Neural progenitor cell (in vitro differentiated cells): ENCODE data around the gene CISTR. TPM values are rescaled to one million over a fixed set of nuclear protein-coding genes. Genes with fewer than 3 reads are reported as not detected.

Experiments used
- DNase-seq: peaks from one replicate; pipeline ENCODE4 v3.0.0-alpha.2; 2016; ENCODE audit warnings: low spot score
- H2AFZ ChIP-seq: fragments of 200-600 bp; sonication (generic); replicated peaks from 2 replicates; pipeline ENCODE4 v1.6.1; 2016; ENCODE audit warnings: antibody characterized with exemption
- H3F3A ChIP-seq: fragments of 200-600 bp; sonication (generic); 2 replicates; pipeline ENCODE4 v1.6.1; 2016; ENCODE audit warnings: antibody characterized with exemption, low read depth
- H3K27ac ChIP-seq: fragments of 200-600 bp; sonication (generic); 2 replicates; pipeline ENCODE4 v1.5.1; 2016; ENCODE audit warnings: mild to moderate bottlenecking
- H3K27me3 ChIP-seq: fragments of 200-600 bp; sonication (generic); 2 replicates; pipeline ENCODE4 v1.6.1; 2016; ENCODE audit warnings: mild to moderate bottlenecking, moderate library complexity
- H3K36me3 ChIP-seq: fragments of 200-600 bp; sonication (generic); 2 replicates; pipeline ENCODE4 v1.5.1; 2016
- H3K4me1 ChIP-seq: fragments of 200-600 bp; sonication (generic); 2 replicates; pipeline ENCODE4 v1.6.1; 2016; ENCODE audit warnings: mixed run types
- H3K4me2 ChIP-seq: fragments of 200-600 bp; sonication (generic); 2 replicates; pipeline ENCODE4 v1.6.1; 2016
- H3K4me3 ChIP-seq: fragments of 200-600 bp; sonication (generic); 2 replicates; pipeline ENCODE4 v1.5.1; 2016
- H3K79me2 ChIP-seq: fragments of 200-600 bp; sonication (generic); 2 replicates; pipeline ENCODE4 v1.6.1; 2016; ENCODE audit warnings: low read depth
- H3K9ac ChIP-seq: fragments of 200-600 bp; sonication (generic); 2 replicates; pipeline ENCODE4 v1.6.1; 2016
- H3K9me3 ChIP-seq: fragments of 200-600 bp; sonication (generic); 2 replicates; pipeline ENCODE4 v1.5.1; 2016; ENCODE audit warnings: low read depth
- H4K20me1 ChIP-seq: fragments of 200-600 bp; sonication (generic); 2 replicates; pipeline ENCODE4 v1.6.1; 2016; ENCODE audit warnings: low read depth
- H3K27ac Mint-ChIP-seq: 3 replicates; pipeline ENCODE4 v1.8.0; 2021; ENCODE audit warnings: mixed read lengths
- H3K27me3 Mint-ChIP-seq: 2 replicates; pipeline ENCODE4 v1.8.0; 2022; ENCODE audit warnings: low read depth, mild to moderate bottlenecking, inconsistent platforms, moderate library complexity, mixed read lengths; ENCODE audit not compliant: insufficient read depth
- H3K36me3 Mint-ChIP-seq: 3 replicates; pipeline ENCODE4 v1.8.0; 2021; ENCODE audit warnings: mixed read lengths
- H3K4me1 Mint-ChIP-seq: 3 replicates; pipeline ENCODE4 v1.8.0; 2021; ENCODE audit warnings: mixed read lengths
- H3K4me3 Mint-ChIP-seq: 3 replicates; pipeline ENCODE4 v1.8.0; 2021; ENCODE audit warnings: mild to moderate bottlenecking, moderate library complexity, mixed read lengths
- H3K9me3 Mint-ChIP-seq: 3 replicates; pipeline ENCODE4 v1.8.0; 2020; ENCODE audit warnings: mixed read lengths
- CTCF ChIP-seq: fragments of 200-600 bp; sonication (generic); IDR thresholded peaks from 2 replicates; pipeline ENCODE4 v1.5.1; 2017; ENCODE audit warnings: antibody characterized with exemption, mild to moderate bottlenecking
- EZH2 ChIP-seq: fragments of 200-600 bp; sonication (generic); IDR thresholded peaks from 2 replicates; pipeline ENCODE4 v1.6.1; 2017; ENCODE audit warnings: antibody characterized with exemption, mild to moderate bottlenecking, moderate library complexity
- EZH2phosphoT487 ChIP-seq: fragments of 200-600 bp; sonication (generic); IDR thresholded peaks from 2 replicates; pipeline ENCODE4 v1.6.1; 2017; ENCODE audit warnings: antibody characterized with exemption
- total RNA-seq: library from RNA; depleted of rRNA; stranded (reverse); fragments of >200 nt; gene quantifications from 2 replicates; pipeline ENCODE4 v1.2.3, GENCODE V29; 2015; ENCODE audit warnings: low replicate concordance

Gene CISTR
- total RNA-seq, 1 donor from 2014 or later: not detected

GRCh38 chr12:53728206-53728605 lies 23.6 kb downstream of the CISTR start:
- peaks cover 16% of the 10 kb centered on the region for H3K27me3 Mint-ChIP-seq
- Histone ChIP-seq H3K27me3 (peaks cover 22% of the 10 kb centered on the region), H2AFZ (peak overlapping the region; percentile 75), H3F3A (no peaks in the 10 kb centered on the region), H3K79me2 (no peaks in the 10 kb centered on the region), H3K4me2 (peak overlapping the region; percentile 87), H3K9me3 (no peaks in the 10 kb centered on the region), H3K36me3 (no peaks in the 10 kb centered on the region), H3K4me1 (peaks cover 10% of the 10 kb centered on the region), H3K9ac (no peak overlapping the region), H3K27ac (no peak overlapping the region), H3K4me3 (peak overlapping the region; percentile 97), H4K20me1 (no peaks in the 10 kb centered on the region)
- H3K27ac Mint-ChIP-seq: no peak overlapping the region
- H3K36me3 Mint-ChIP-seq: no peaks in the 10 kb centered on the region
- no peak for TF ChIP-seq CTCF
- TF ChIP-seq EZH2: no peak
- TF ChIP-seq EZH2phosphoT487: no peak
- no peaks in the 10 kb centered on the region for H3K9me3 Mint-ChIP-seq
- H3K4me1 Mint-ChIP-seq: peaks cover 19% of the 10 kb centered on the region
- H3K4me3 Mint-ChIP-seq: peak overlapping the region; percentile 95
- DNase-seq: peak; percentile 8

GRCh38 chr12:53727310-53728041 lies 24.3 kb downstream of the CISTR start, which contains the start of gene CALCOCO1:
Gene CALCOCO1, minus strand, starts transcription at chr12:53727452. Its CDS starts 2,210 bp downstream, at chr12:53725242.
- Histone ChIP-seq H3K79me2 (no peaks in the 10 kb centered on the region), H4K20me1 (no peaks in the 10 kb centered on the region), H3K9me3 (no peaks in the 10 kb centered on the region), H3K27ac (no peak within 1 kb of the TSS), H3K4me3 (peak within 1 kb of the TSS; percentile 97), H3K27me3 (peaks cover 15% of the 10 kb centered on the region), H2AFZ (peak within 1 kb of the TSS; percentile 89), H3K4me1 (peaks cover 10% of the 10 kb centered on the region), H3K9ac (peak within 1 kb of the TSS; percentile 36), H3F3A (no peaks in the 10 kb centered on the region), H3K36me3 (no peaks in the 10 kb centered on the region), H3K4me2 (peak within 1 kb of the TSS; percentile 98)
- Mint-ChIP-seq H3K27me3 (peaks cover 9% of the 10 kb centered on the region), H3K36me3 (no peaks in the 10 kb centered on the region), H3K4me3 (peak within 1 kb of the TSS; percentile 95), H3K4me1 (peaks cover 19% of the 10 kb centered on the region), H3K9me3 (no peaks in the 10 kb centered on the region), H3K27ac (peak within 1 kb of the TSS; percentile 35)
- no peak for TF ChIP-seq CTCF
- TF ChIP-seq EZH2: no peak
- TF ChIP-seq EZH2phosphoT487: no peak
- peak; percentile 99 for DNase-seq

GRCh38 chr12:53726946-53727309 lies 24.9 kb downstream of the CISTR start:
- peak overlapping the region; percentile 97 for H3K4me3 ChIP-seq
- no peaks in the 10 kb centered on the region for H3K36me3 Mint-ChIP-seq
- H3K27me3 Mint-ChIP-seq: peaks cover 9% of the 10 kb centered on the region
- no peaks in the 10 kb centered on the region for H3K9me3 ChIP-seq
- H4K20me1 ChIP-seq: no peaks in the 10 kb centered on the region
- peak overlapping the region; percentile 89 for H2AFZ ChIP-seq
- H3K4me3 Mint-ChIP-seq: peak overlapping the region; percentile 95
- peaks cover 19% of the 10 kb centered on the region for H3K4me1 Mint-ChIP-seq
- H3K9ac ChIP-seq: peak overlapping the region; percentile 36
- no peaks in the 10 kb centered on the region for H3K36me3 ChIP-seq
- no peaks in the 10 kb centered on the region for H3K79me2 ChIP-seq
- H3K4me1 ChIP-seq: peaks cover 10% of the 10 kb centered on the region
- peak overlapping the region; percentile 98 for H3K4me2 ChIP-seq
- no peak for TF ChIP-seq EZH2phosphoT487
- TF ChIP-seq EZH2: no peak
- no peak for TF ChIP-seq CTCF
- H3K27me3 ChIP-seq: peaks cover 10% of the 10 kb centered on the region
- no peaks in the 10 kb centered on the region for H3K9me3 Mint-ChIP-seq
- H3K27ac Mint-ChIP-seq: no peak overlapping the region
- H3K27ac ChIP-seq: no peak overlapping the region
- H3F3A ChIP-seq: no peaks in the 10 kb centered on the region
- DNase-seq: peak; percentile 42
